Tibial artery (tissue), 4 donors: ENCODE data around the gene WNT3.

Source experiments
- DNase-seq, 2 donors: peaks; one replicate each; pipeline ENCODE4 v3.0.0-alpha.2; 2019
- H3K27ac ChIP-seq, 2 donors: fragments of 200-600 bp; sonication (generic) in 1 of 2; 1 replicate in 1 of 2; 2 replicates in 1 of 2; pipeline ENCODE4 v1.5.1; 2018 to 2019; ENCODE audit warnings: mild to moderate bottlenecking in 1 of 2
- H3K27me3 ChIP-seq, 2 donors: fragments of 200-600 bp; sonication (generic) in 1 of 2; one replicate each; pipeline versions ENCODE4 v1.5.1 to v1.6.0; 2016 to 2019
- H3K36me3 ChIP-seq, 3 donors: fragments of 200-600 bp; sonication (generic) in 2 of 3; one replicate each; pipeline ENCODE4 v1.5.1; 2016 to 2019; ENCODE audit warnings: mild to moderate bottlenecking in 2 of 3
- H3K4me1 ChIP-seq, 4 donors: fragments of 200-600 bp; sonication (generic) in 2 of 4; 1 replicate in 3 of 4; 2 replicates in 1 of 4; pipeline ENCODE4 v1.5.1; 2016 to 2019
- H3K4me3 ChIP-seq, 2 donors: fragments of 200-600 bp; sonication (generic) in 1 of 2; 1 replicate in 1 of 2; 2 replicates in 1 of 2; pipeline ENCODE4 v1.5.1; 2018 to 2019; ENCODE audit warnings: mild to moderate bottlenecking in 2 of 2
- H3K9me3 ChIP-seq, 3 donors: fragments of 200-600 bp; sonication (generic) in 1 of 3; one replicate each; pipeline ENCODE4 v1.5.1; 2016 to 2019
- CTCF ChIP-seq, 2 experiments: fragments of 200-600 bp in 1 of 2; fragments of 450-650 bp in 1 of 2; IDR thresholded peaks; one replicate each; pipeline ENCODE4 v1.5.1; 2017 to 2019; ENCODE audit warnings: antibody characterized with exemption in 2 of 2, mild to moderate bottlenecking in 1 of 2, moderate library complexity in 1 of 2
- intact Hi-C: fragments of 100-400 bp; cut with DNase I; formaldehyde crosslinking; loops from one replicate; pipeline ENCODE4 v1.15.0; 2023; ENCODE audit warnings: low total_unique reads

Gene WNT3

DNA sequence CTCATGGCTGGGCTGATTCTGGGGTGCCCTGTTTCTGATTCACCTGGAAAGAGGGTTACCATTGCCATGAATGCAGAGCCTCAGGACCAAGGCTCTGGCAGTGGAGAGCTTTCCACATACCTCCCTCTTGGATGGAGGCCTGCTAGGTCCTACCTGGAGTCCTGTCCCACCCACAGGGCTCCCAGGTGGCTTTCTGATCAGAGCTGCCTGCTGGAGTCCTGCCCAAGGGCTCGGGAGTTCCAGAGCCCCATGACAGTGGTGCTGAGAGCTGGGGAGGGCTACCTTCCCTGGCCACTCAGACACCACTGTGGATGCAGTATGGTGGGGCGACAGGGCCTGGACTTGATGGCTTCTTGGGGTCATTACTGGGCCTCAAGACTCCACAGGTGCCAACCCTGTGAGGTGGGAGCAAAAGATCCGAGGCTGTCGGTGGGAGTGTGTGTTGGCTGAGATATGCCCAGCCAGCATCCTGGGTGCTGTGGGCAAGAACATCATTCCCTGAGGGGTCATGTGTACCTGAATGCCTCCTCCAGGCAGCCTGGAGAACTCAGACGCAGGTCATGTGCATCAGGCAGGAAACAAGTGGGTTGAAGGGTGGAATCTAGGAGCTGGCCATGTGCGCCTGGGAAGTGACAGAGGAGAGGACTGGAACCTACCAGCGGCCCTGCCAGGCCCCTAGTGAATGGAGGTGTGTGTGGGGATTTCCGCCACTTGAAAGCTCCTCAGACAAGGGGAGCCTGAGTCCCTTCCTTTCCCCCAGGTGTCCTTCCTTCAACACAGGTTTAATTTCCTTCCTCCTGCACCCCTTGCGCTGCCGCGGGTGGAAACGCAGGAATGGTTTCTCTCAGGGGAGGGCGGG, 2.3 kb upstream of the WNT3 start:
- Histone ChIP-seq H3K9me3 (no peaks in the 10 kb centered on the region), H3K36me3 (no peaks in the 10 kb centered on the region), H3K4me1 (peaks cover 0 to 24% (median 19%) of the 10 kb centered on the region in 4 donors), H3K4me3 (no peak overlapping the region), H3K27ac (no peak overlapping the region), H3K27me3 (peaks cover 4 to 87% of the 10 kb centered on the region in 2 donors)
- DNase-seq = no peak
- no peak for TF ChIP-seq CTCF (IDR thresholded peaks at IDR 0.05)
- intact Hi-C loops = no loop called here

GRCh38 chr17:46819906-46820351, 1.4 kb upstream of the WNT3 start:
- Histone ChIP-seq H3K4me1 (peaks cover 0 to 24% (median 19%) of the 10 kb centered on the region in 4 donors), H3K27ac (no peak overlapping the region), H3K36me3 (no peaks in the 10 kb centered on the region), H3K9me3 (no peaks in the 10 kb centered on the region), H3K27me3 (peaks cover 4 to 95% of the 10 kb centered on the region in 2 donors), H3K4me3 (no peak overlapping the region)
- intact Hi-C loops = loop anchor here (5.0 kb wide), 1 partner anchor 63 kb away; no protein-coding TSS in a partner anchor
- no peak for DNase-seq
- no peak for TF ChIP-seq CTCF (IDR thresholded peaks at IDR 0.05)

DNA sequence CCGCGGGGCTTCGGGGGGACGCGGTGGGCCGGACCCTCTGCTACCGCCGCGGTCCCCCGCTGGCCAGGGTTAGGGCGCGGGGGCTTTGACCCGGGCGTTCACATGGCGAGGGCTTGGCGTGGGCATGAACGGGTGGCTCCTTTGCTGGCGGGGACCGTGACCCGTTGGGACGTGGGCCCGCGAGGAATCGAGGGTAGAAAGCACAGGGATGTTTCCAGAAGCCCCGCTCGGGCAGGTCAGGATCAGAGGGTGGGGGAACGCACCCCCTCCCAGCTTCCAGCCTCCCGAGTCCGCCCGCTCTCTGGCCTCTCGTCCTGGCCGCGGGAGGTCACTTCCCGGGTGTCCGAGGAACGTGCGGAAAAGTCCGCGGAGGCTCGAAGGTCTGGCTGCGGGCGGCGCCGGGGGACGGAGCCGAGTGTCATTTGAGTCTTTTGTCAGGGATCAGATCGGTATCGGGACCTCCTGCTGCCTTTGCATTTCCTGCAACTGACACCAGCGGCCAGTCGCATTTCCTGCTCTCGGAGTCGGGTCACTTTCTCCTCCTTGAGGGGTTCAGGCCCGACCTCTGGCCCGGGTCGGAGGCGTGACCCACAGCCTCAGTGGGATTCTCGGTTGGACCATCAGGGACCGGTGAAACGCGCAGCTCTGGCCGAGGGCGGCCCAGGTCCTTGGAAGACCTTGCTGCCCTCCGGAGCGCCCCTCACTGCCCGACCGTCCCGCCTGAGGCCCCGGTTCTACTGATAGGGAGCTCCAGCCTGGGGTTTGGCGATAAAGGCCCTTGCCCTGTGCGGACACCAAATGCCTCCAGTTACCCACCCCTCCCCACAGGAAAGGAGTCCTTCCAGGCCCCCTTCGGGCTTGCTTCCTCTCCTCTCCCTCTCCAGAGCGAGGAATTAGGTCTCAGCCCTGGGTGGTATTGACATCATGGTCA, 702 bp upstream of the WNT3 start:
- no peak for DNase-seq
- no peaks in the 10 kb centered on the region for H3K9me3 ChIP-seq
- TF ChIP-seq CTCF (IDR thresholded peaks at IDR 0.05) = no peak
- H3K27ac ChIP-seq = no peak overlapping the region
- H3K27me3 ChIP-seq = peaks cover 4 to 96% of the 10 kb centered on the region in 2 donors
- intact Hi-C loops = loop anchor here (5.0 kb wide), 1 partner anchor 62 kb away; no protein-coding TSS in a partner anchor
- peaks cover 0 to 24% (median 19%) of the 10 kb centered on the region in 4 donors for H3K4me1 ChIP-seq
- H3K36me3 ChIP-seq = no peaks in the 10 kb centered on the region
- H3K4me3 ChIP-seq = peak overlapping the region; percentile 28

DNA sequence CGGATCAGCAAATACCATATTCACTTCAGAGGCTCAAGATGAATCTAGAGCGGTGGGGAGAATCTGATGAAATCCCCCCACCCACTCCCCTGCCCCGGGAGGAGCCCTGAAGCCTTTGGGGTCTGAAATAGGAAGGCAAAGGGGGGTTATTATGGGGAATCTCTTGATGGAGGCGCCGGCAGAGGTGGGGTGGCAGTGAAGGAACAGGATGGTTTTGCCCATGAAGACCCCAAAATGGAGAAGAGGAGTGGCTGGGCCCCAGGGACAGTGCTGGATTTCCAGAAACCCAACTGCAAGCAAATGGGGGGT, 637 bp downstream of the WNT3 start:
- no peak for TF ChIP-seq CTCF (IDR thresholded peaks at IDR 0.05)
- H3K27me3 ChIP-seq = peaks cover 4 to 95% of the 10 kb centered on the region in 2 donors
- intact Hi-C loops = loop anchor here (5.0 kb wide), 1 partner anchor 61 kb away; no protein-coding TSS in a partner anchor
- no peak for DNase-seq
- no peak overlapping the region for H3K27ac ChIP-seq
- peaks cover 0 to 24% (median 19%) of the 10 kb centered on the region in 4 donors for H3K4me1 ChIP-seq
- no peaks in the 10 kb centered on the region for H3K36me3 ChIP-seq
- H3K4me3 ChIP-seq = no peak overlapping the region
- no peaks in the 10 kb centered on the region for H3K9me3 ChIP-seq

DNA sequence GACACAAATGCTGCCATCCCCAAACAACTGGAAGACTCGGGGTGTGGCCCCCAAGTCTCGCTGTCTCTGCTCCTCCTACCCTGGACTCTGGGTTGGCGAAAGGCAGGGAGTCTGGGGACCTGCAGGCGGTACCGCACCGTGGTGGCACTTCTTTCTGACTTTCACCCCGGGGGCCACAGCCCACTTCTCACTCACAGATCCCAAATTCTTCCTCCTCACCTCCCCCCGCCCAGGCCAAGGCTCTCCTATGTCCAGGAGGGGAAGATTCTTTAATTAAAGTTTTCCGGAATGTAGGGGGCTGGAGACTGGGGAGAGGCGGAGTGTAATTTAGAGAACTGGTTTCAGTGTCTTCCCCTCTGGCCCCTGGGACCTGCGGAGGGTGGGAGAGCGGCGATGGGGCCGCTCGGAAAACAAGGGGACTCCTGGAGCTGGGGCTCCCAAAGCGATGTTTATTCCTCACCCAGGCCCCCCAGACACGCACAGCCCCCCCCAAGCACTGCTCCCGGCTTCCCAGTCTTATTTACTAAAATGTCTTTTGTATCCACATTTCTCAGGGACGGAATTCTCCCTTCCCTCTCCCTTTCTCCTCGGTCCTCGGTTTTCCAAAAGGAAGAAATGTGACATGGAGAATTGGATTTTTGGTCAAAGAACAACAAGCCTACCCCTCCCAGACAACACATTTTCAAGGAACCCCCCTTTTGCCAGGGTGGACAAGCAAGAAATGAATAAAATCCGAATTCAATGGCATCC, 1.2 kb downstream of the WNT3 start:
- H3K4me3 ChIP-seq = no peak overlapping the region
- DNase-seq = no peak
- no peak overlapping the region for H3K27ac ChIP-seq
- peaks cover 0 to 24% (median 19%) of the 10 kb centered on the region in 4 donors for H3K4me1 ChIP-seq
- no peaks in the 10 kb centered on the region for H3K9me3 ChIP-seq
- no peaks in the 10 kb centered on the region for H3K36me3 ChIP-seq
- no peak for TF ChIP-seq CTCF (IDR thresholded peaks at IDR 0.05)
- intact Hi-C loops = loop anchor here (5.0 kb wide), 1 partner anchor 60 kb away; no protein-coding TSS in a partner anchor
- peaks cover 4 to 96% of the 10 kb centered on the region in 2 donors for H3K27me3 ChIP-seq
